Activated effector memory CD4-positive, alpha-beta T cell treated with anti-CD3 and anti-CD28 coated beads, Interleukin-2, amount 50 U/mL, for 16 hours (primary cell): ENCODE data around the gene INKA2.

Experiments
- DNase-seq: peaks from one replicate; pipeline ENCODE4 v3.0.0-alpha.2; 2020

The INKA2 gene

GRCh38 chr1:111739194-111739924 lies at the start of gene INKA2:
TSS of gene INKA2 (minus strand) at chr1:111739395. CDS start at chr1:111739242, 153 bp downstream.
- DNase-seq, result peak; percentile 89

GRCh38 chr1:111786669-111787207 lies 47.5 kb upstream of the INKA2 start:
- DNase-seq, result no peak

- no peak for DNase-seq
These were observed 45.2 kb upstream of the INKA2 start for GRCh38 chr1:111784273-111784901.

GRCh38 chr1:111779546-111779945 lies 40.4 kb upstream of the INKA2 start:
- DNase-seq, result no peak

GRCh38 chr1:111778541-111779051 lies 39.4 kb upstream of the INKA2 start:
- DNase-seq, result no peak

- DNase-seq, result no peak
These were observed 38.9 kb upstream of the INKA2 start for GRCh38 chr1:111778066-111778465.

- no peak for DNase-seq
These were observed 38.1 kb upstream of the INKA2 start for GRCh38 chr1:111777301-111777700.

GRCh38 chr1:111776861-111777260 lies 37.7 kb upstream of the INKA2 start:
- DNase-seq, result no peak

GRCh38 chr1:111776391-111776790 lies 37.2 kb upstream of the INKA2 start:
- no peak for DNase-seq

- DNase-seq, result no peak
These were observed 36.8 kb upstream of the INKA2 start for GRCh38 chr1:111775966-111776365.

- no peak for DNase-seq
These were observed 31.7 kb upstream of the INKA2 start for GRCh38 chr1:111770916-111771315.

- DNase-seq, result peak; percentile 67
These were observed 30.4 kb upstream of the INKA2 start for GRCh38 chr1:111769517-111770146.

- DNase-seq, result no peak
These were observed 29.4 kb upstream of the INKA2 start for GRCh38 chr1:111768625-111769024.

GRCh38 chr1:111768023-111768422 lies 28.8 kb upstream of the INKA2 start:
- no peak for DNase-seq

- no peak for DNase-seq
These were observed 23.1 kb upstream of the INKA2 start for GRCh38 chr1:111762332-111762731.

GRCh38 chr1:111761717-111762116 lies 22.5 kb upstream of the INKA2 start:
- DNase-seq, result no peak

- no peak for DNase-seq
These were observed 19.2 kb upstream of the INKA2 start for GRCh38 chr1:111758373-111758772.

- no peak for DNase-seq
These were observed 16.9 kb upstream of the INKA2 start for GRCh38 chr1:111756124-111756513.

- DNase-seq, result peak; percentile 98
These were observed 16.3 kb upstream of the INKA2 start, which contains the start of gene DDX20 for GRCh38 chr1:111755331-111756123. TSS of gene DDX20 (plus strand) at chr1:111755901. CDS start at chr1:111755925, 24 bp downstream.

- DNase-seq, result peak; percentile 76
These were observed 15.8 kb upstream of the INKA2 start for GRCh38 chr1:111754984-111755330.

GRCh38 chr1:111751906-111752575 lies 12.8 kb upstream of the INKA2 start:
- DNase-seq, result no peak

- DNase-seq, result no peak
These were observed 11.7 kb upstream of the INKA2 start for GRCh38 chr1:111750856-111751255.
